Gastrocnemius medialis (tissue), 4 donors: ENCODE data around the gene IQGAP2.

Experiments
- POLR2A ChIP-seq, 2 donors: fragments of 450-650 bp; IDR thresholded peaks; one replicate each; pipeline ENCODE4 v1.6.1; 2017; ENCODE audit warnings: antibody characterized with exemption in 2 of 2, mild to moderate bottlenecking in 2 of 2, moderate library complexity in 2 of 2
- TF ChIP-seq, protein P1 (sequence below), 5 experiments: fragments of 450-650 bp in 3 of 5; fragments of 200-600 bp in 2 of 5; sonication (generic) in 2 of 5; IDR thresholded peaks in 4 of 5; conservative IDR thresholded peaks in 1 of 5; 1 replicate in 4 of 5; 2 replicates in 1 of 5; pipeline ENCODE4 v1.5.1; 2016 to 2019; ENCODE audit warnings: antibody characterized with exemption in 5 of 5, mild to moderate bottlenecking in 3 of 5, moderate library complexity in 3 of 5

GRCh38 chr5:76495870-76496269 lies 92.8 kb downstream of the IQGAP2 start:
- TF ChIP-seq, protein P1, sequence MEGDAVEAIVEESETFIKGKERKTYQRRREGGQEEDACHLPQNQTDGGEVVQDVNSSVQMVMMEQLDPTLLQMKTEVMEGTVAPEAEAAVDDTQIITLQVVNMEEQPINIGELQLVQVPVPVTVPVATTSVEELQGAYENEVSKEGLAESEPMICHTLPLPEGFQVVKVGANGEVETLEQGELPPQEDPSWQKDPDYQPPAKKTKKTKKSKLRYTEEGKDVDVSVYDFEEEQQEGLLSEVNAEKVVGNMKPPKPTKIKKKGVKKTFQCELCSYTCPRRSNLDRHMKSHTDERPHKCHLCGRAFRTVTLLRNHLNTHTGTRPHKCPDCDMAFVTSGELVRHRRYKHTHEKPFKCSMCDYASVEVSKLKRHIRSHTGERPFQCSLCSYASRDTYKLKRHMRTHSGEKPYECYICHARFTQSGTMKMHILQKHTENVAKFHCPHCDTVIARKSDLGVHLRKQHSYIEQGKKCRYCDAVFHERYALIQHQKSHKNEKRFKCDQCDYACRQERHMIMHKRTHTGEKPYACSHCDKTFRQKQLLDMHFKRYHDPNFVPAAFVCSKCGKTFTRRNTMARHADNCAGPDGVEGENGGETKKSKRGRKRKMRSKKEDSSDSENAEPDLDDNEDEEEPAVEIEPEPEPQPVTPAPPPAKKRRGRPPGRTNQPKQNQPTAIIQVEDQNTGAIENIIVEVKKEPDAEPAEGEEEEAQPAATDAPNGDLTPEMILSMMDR (IDR thresholded peaks at IDR 0.05 in 4 of 5, conservative IDR thresholded peaks at IDR 0.05 in 1 of 5), result no peak
- TF ChIP-seq POLR2A (IDR thresholded peaks at IDR 0.05), result no peak
